Glutamatergic neuron (in vitro differentiated cells): Measurements from ENCODE around the gene TMEM171. TPM values are rescaled to one million over a fixed set of nuclear protein-coding genes. Genes with fewer than 3 reads are reported as not detected.

ENCODE experiments used
- DNase-seq: peaks from one replicate; pipeline ENCODE4 v3.0.0; 2022
- H3K27ac Mint-ChIP-seq: one replicate; pipeline ENCODE4 v1.8.0; 2020; ENCODE audit warnings: mild to moderate bottlenecking, mixed read lengths, inconsistent platforms; ENCODE audit not compliant: unreplicated experiment
- H3K27me3 Mint-ChIP-seq: one replicate; pipeline ENCODE4 v1.8.0; 2020; ENCODE audit warnings: mild to moderate bottlenecking, moderate library complexity, mixed read lengths, inconsistent platforms; ENCODE audit not compliant: unreplicated experiment
- H3K36me3 Mint-ChIP-seq: one replicate; pipeline ENCODE4 v1.8.0; 2020; ENCODE audit warnings: mild to moderate bottlenecking, mixed read lengths, inconsistent platforms; ENCODE audit not compliant: unreplicated experiment
- H3K4me1 Mint-ChIP-seq: one replicate; pipeline ENCODE4 v1.8.0; 2020; ENCODE audit warnings: mild to moderate bottlenecking, low read depth, mixed read lengths, inconsistent platforms; ENCODE audit not compliant: unreplicated experiment
- H3K4me3 Mint-ChIP-seq: one replicate; pipeline ENCODE4 v1.8.0; 2020; ENCODE audit warnings: mild to moderate bottlenecking, mixed read lengths, inconsistent platforms; ENCODE audit not compliant: unreplicated experiment
- H3K9me3 Mint-ChIP-seq: one replicate; pipeline ENCODE4 v1.8.0; 2020; ENCODE audit warnings: mild to moderate bottlenecking, moderate library complexity, mixed read lengths, inconsistent platforms; ENCODE audit not compliant: unreplicated experiment
- total RNA-seq: library from RNA; stranded (reverse); fragmentation: NEBNext Ultra II Directional; extraction: Animal tissue kit (Norgen Biotek cat#: 25700); gene quantifications from one replicate; pipeline ENCODE4 v1.2.1, GENCODE V29; 2021; ENCODE audit not compliant: unreplicated experiment
- TF ChIP-seq, protein P1 (sequence below): fragments of 200-600 bp; sonication (generic); IDR thresholded peaks from one replicate; pipeline ENCODE4 v1.5.0; 2021; ENCODE audit not compliant: partially characterized antibody, unreplicated experiment

TMEM171 gene
- total RNA-seq, 1 donor from 2014 or later = 1.1 TPM

DNA sequence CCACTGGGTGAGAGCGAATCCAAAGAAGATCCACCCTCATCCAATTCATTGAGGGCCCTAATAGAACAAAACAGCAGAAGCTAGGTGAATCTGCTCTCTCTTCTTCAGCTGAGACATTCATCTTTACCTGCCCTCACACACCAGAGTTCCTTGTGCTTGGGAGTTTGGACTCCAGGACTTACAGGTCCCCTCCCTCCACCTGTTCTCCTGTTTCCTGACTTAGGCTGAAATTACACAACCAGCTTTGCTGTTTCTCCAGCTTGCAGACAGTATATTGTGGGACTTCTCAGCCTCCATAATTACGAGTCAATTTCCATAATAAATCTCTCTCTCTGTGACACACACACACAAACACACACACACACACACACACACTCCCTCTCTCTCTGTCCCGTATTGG, 19.1 kb downstream of the TMEM171 start:
- H3K27me3 Mint-ChIP-seq = no peaks in the 10 kb centered on the region
- H3K27ac Mint-ChIP-seq = no peak overlapping the region
- no peak for DNase-seq
- H3K4me1 Mint-ChIP-seq = no peaks in the 10 kb centered on the region
- H3K9me3 Mint-ChIP-seq = peaks cover 2% of the 10 kb centered on the region
- H3K4me3 Mint-ChIP-seq = no peak overlapping the region
- TF ChIP-seq, protein P1, sequence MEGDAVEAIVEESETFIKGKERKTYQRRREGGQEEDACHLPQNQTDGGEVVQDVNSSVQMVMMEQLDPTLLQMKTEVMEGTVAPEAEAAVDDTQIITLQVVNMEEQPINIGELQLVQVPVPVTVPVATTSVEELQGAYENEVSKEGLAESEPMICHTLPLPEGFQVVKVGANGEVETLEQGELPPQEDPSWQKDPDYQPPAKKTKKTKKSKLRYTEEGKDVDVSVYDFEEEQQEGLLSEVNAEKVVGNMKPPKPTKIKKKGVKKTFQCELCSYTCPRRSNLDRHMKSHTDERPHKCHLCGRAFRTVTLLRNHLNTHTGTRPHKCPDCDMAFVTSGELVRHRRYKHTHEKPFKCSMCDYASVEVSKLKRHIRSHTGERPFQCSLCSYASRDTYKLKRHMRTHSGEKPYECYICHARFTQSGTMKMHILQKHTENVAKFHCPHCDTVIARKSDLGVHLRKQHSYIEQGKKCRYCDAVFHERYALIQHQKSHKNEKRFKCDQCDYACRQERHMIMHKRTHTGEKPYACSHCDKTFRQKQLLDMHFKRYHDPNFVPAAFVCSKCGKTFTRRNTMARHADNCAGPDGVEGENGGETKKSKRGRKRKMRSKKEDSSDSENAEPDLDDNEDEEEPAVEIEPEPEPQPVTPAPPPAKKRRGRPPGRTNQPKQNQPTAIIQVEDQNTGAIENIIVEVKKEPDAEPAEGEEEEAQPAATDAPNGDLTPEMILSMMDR = no peak
- H3K36me3 Mint-ChIP-seq = no peaks in the 10 kb centered on the region

- no peak for DNase-seq
- H3K4me3 Mint-ChIP-seq = no peak overlapping the region
- no peaks in the 10 kb centered on the region for H3K27me3 Mint-ChIP-seq
- no peaks in the 10 kb centered on the region for H3K4me1 Mint-ChIP-seq
- TF ChIP-seq, protein P1 = no peak
- H3K9me3 Mint-ChIP-seq = peaks cover 2% of the 10 kb centered on the region
- H3K36me3 Mint-ChIP-seq = no peaks in the 10 kb centered on the region
- H3K27ac Mint-ChIP-seq = no peak overlapping the region
Measured at GRCh38 chr5:73140801-73141200, 20.4 kb downstream of the TMEM171 start.

- H3K9me3 Mint-ChIP-seq = peaks cover 2% of the 10 kb centered on the region
- H3K4me1 Mint-ChIP-seq = no peaks in the 10 kb centered on the region
- TF ChIP-seq, protein P1 = no peak
- no peaks in the 10 kb centered on the region for H3K36me3 Mint-ChIP-seq
- no peak for DNase-seq
- H3K4me3 Mint-ChIP-seq = no peak overlapping the region
- H3K27me3 Mint-ChIP-seq = no peaks in the 10 kb centered on the region
- no peak overlapping the region for H3K27ac Mint-ChIP-seq
Measured at GRCh38 chr5:73142035-73142434, 21.7 kb downstream of the TMEM171 start.

DNA sequence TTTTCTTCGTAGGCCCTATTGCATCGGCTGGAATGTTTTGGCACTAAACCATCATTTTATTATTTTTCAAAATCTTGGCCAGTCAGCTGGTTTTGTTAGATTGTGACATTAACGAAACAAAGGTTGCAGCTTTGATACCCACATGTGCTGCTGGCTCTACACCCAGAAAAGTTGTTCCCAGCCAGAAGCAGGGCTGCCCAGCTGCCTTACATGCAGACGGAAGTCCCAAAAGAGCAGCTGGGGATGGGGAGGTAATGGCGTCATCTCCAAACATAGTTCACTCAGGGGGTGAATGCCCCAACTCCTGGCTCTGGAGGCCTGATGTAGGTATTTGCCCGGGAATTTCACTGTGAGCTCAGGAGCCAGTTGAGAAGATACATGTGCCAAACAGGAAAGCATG, 23.3 kb downstream of the TMEM171 start:
- H3K27me3 Mint-ChIP-seq = no peaks in the 10 kb centered on the region

DNA sequence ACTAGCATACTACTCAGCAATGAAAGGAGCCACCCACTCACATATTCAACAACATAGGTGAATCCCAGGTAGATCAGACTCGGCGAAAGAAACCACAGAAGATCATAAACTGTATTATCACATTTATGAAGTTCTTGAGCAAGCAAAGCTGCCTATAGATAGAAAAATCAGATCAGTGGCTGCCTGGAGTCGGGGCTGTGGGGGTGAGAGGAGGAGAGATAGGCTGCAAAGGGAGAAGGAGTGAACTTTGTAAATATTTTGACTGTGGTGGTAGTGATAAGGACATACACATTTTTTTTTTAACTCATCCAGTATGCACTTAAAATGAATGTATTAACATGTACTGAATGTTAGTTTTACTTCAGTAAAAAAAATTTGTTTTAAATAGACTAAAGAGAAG, 29.2 kb downstream of the TMEM171 start:
- Mint-ChIP-seq H3K9me3 (no peaks in the 10 kb centered on the region), H3K36me3 (no peaks in the 10 kb centered on the region), H3K4me1 (no peaks in the 10 kb centered on the region), H3K27ac (no peak overlapping the region), H3K27me3 (peaks cover 2% of the 10 kb centered on the region), H3K4me3 (no peak overlapping the region)
- DNase-seq = no peak
- TF ChIP-seq, protein P1 = no peak

More for the DNA sequence above, 23.3 kb downstream of the TMEM171 start:
- H3K27ac Mint-ChIP-seq = no peak overlapping the region
- H3K36me3 Mint-ChIP-seq = no peaks in the 10 kb centered on the region
- no peaks in the 10 kb centered on the region for H3K4me1 Mint-ChIP-seq
- no peak for DNase-seq
- TF ChIP-seq, protein P1 = no peak
- H3K9me3 Mint-ChIP-seq = peaks cover 2% of the 10 kb centered on the region
- no peak overlapping the region for H3K4me3 Mint-ChIP-seq
